Measurements from ENCODE around the gene NUP133.

DNA sequence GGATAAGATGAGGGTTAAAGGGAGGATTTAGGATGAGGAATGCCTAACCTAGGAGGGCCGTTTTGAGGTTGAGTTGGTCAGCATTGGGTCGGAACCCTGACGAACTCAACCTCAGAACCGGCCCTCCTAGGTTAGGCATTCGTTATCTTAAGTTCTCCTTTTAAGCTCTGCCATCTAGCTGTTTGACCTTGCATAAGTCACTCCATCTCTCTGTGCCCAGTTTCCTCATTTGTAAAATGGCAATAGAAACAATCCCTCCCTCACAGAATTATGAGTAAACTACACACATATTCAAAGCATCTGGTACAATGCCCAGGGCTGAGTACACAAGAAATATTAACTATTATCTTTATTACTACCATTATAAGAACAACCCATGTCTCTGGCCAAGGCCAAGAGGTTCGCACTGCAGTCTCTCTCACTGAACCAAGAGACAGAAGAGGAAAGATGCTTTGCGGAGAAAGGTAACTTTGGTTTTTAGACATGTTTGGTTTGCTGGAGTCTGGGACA is 45.5 kb upstream of the NUP133 start:
- TF ChIP-seq, protein P1, sequence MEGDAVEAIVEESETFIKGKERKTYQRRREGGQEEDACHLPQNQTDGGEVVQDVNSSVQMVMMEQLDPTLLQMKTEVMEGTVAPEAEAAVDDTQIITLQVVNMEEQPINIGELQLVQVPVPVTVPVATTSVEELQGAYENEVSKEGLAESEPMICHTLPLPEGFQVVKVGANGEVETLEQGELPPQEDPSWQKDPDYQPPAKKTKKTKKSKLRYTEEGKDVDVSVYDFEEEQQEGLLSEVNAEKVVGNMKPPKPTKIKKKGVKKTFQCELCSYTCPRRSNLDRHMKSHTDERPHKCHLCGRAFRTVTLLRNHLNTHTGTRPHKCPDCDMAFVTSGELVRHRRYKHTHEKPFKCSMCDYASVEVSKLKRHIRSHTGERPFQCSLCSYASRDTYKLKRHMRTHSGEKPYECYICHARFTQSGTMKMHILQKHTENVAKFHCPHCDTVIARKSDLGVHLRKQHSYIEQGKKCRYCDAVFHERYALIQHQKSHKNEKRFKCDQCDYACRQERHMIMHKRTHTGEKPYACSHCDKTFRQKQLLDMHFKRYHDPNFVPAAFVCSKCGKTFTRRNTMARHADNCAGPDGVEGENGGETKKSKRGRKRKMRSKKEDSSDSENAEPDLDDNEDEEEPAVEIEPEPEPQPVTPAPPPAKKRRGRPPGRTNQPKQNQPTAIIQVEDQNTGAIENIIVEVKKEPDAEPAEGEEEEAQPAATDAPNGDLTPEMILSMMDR (IDR thresholded peaks at IDR 0.05; ENCODE audit: low read depth, low read length, poor library complexity, severe bottlenecking): no peak
- no peak for TF ChIP-seq EZH2phosphoT487 (IDR thresholded peaks at IDR 0.05; ENCODE audit: borderline replicate concordance, low read length)

Data from DOHH2 (cell line).